Body of pancreas (tissue), 4 donors: ENCODE data around the gene DPYD.

Experiments
- CTCF ChIP-seq, 7 experiments: fragments of 450-650 bp in 4 of 7; fragments of 200-600 bp in 3 of 7; sonication (generic) in 3 of 7; IDR thresholded peaks; one replicate each; pipeline ENCODE4 v1.5.1; 2016 to 2019; ENCODE audit warnings: antibody characterized with exemption in 7 of 7
- POLR2A ChIP-seq, 3 donors: fragments of 450-650 bp; IDR thresholded peaks; one replicate each; pipeline ENCODE4 v1.6.1; 2016; ENCODE audit warnings: antibody characterized with exemption in 3 of 3, mild to moderate bottlenecking in 2 of 3

DNA sequence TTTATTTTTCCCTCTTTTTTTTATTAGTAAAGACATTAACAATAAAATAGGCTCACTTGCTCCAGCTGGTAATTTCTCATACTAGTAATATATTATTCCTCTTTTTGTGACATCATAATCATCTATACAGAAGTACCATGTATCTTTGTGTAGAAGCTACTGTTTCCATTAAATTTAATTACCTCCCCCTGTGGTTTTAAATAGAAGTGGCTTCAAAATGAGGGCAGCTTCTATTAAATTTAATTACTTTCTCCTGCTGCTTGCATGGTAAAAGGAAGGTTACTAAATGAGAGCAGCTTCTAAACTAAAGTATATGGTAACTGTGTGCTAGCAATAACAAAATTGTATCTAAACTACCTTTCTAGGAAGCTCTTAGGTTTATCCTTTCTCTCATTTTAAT, 94.0 kb downstream of the DPYD start:
- TF ChIP-seq CTCF (IDR thresholded peaks at IDR 0.05) (no peak), POLR2A (IDR thresholded peaks at IDR 0.05) (no peak)
